Measurements from ENCODE around the gene KIAA2012.

DNA sequence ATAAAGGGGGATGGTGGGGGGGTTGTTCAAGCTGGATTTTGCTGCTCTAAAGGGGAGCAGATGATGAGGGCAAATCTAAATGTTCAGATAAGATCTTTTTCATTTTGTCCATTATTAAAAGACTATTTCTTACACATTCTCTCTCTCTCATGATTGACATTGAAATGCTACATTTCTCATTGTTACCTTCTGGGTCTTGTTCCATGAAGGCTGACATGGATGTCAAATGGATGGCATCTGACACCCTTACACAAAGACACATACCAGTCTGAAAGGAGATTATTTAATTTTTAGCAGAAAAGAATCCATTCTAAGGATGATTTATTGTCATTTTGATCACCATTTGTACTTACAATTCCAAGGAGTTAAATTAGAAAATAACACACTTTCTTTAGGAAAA is 28.3 kb upstream of the KIAA2012 start:
- TF ChIP-seq YY1 (IDR thresholded peaks at IDR 0.05) (no peak), GABPA (IDR thresholded peaks at IDR 0.05 in 1 of 2, conservative IDR thresholded peaks at IDR 0.05 in 1 of 2) (no peak), RAD21 (IDR thresholded peaks at IDR 0.05) (no peak), TAF1 (conservative IDR thresholded peaks at IDR 0.05) (no peak), HNF4A (conservative IDR thresholded peaks at IDR 0.05) (no peak), JUND (IDR thresholded peaks at IDR 0.05) (no peak), FOXA2 (IDR thresholded peaks at IDR 0.05) (no peak), RXRA (IDR thresholded peaks at IDR 0.05) (no peak), SP1 (IDR thresholded peaks at IDR 0.05) (no peak)
- TF ChIP-seq, protein P1, sequence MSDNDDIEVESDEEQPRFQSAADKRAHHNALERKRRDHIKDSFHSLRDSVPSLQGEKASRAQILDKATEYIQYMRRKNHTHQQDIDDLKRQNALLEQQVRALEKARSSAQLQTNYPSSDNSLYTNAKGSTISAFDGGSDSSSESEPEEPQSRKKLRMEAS (IDR thresholded peaks at IDR 0.05), result no peak
- TF ChIP-seq, protein P2, sequence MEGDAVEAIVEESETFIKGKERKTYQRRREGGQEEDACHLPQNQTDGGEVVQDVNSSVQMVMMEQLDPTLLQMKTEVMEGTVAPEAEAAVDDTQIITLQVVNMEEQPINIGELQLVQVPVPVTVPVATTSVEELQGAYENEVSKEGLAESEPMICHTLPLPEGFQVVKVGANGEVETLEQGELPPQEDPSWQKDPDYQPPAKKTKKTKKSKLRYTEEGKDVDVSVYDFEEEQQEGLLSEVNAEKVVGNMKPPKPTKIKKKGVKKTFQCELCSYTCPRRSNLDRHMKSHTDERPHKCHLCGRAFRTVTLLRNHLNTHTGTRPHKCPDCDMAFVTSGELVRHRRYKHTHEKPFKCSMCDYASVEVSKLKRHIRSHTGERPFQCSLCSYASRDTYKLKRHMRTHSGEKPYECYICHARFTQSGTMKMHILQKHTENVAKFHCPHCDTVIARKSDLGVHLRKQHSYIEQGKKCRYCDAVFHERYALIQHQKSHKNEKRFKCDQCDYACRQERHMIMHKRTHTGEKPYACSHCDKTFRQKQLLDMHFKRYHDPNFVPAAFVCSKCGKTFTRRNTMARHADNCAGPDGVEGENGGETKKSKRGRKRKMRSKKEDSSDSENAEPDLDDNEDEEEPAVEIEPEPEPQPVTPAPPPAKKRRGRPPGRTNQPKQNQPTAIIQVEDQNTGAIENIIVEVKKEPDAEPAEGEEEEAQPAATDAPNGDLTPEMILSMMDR (IDR thresholded peaks at IDR 0.05; ENCODE audit: low read depth, low read length, missing input control), result no peak
- TF ChIP-seq, protein P3, sequence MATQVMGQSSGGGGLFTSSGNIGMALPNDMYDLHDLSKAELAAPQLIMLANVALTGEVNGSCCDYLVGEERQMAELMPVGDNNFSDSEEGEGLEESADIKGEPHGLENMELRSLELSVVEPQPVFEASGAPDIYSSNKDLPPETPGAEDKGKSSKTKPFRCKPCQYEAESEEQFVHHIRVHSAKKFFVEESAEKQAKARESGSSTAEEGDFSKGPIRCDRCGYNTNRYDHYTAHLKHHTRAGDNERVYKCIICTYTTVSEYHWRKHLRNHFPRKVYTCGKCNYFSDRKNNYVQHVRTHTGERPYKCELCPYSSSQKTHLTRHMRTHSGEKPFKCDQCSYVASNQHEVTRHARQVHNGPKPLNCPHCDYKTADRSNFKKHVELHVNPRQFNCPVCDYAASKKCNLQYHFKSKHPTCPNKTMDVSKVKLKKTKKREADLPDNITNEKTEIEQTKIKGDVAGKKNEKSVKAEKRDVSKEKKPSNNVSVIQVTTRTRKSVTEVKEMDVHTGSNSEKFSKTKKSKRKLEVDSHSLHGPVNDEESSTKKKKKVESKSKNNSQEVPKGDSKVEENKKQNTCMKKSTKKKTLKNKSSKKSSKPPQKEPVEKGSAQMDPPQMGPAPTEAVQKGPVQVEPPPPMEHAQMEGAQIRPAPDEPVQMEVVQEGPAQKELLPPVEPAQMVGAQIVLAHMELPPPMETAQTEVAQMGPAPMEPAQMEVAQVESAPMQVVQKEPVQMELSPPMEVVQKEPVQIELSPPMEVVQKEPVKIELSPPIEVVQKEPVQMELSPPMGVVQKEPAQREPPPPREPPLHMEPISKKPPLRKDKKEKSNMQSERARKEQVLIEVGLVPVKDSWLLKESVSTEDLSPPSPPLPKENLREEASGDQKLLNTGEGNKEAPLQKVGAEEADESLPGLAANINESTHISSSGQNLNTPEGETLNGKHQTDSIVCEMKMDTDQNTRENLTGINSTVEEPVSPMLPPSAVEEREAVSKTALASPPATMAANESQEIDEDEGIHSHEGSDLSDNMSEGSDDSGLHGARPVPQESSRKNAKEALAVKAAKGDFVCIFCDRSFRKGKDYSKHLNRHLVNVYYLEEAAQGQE (IDR thresholded peaks at IDR 0.05), result no peak
- TF ChIP-seq, protein P4, sequence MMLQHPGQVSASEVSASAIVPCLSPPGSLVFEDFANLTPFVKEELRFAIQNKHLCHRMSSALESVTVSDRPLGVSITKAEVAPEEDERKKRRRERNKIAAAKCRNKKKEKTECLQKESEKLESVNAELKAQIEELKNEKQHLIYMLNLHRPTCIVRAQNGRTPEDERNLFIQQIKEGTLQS (IDR thresholded peaks at IDR 0.05), result no peak
